ENCODE results near the gene FAM217A.

The FAM217A gene

DNA sequence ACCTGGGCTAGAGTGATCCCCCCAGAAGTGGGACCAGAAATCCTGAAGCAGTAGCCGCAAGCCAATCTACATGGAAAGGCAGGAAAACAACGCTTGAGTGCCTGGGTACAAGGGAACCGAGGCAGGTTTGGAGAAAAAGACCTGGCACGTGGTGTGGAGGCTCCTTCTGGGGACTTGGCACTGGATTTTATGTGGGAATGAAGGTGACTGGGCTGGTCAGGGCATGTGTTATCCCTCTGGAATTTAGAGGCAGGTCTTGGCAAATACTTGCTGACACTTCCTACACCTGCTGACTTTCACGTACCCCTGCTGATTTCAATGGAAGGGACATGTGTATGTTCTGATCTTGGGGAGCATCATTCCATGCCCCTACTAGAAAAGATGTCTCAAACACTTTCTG lies 25.0 kb upstream of the FAM217A start:
- TF ChIP-seq CTCF (IDR thresholded peaks at IDR 0.05; ENCODE audit: low read length), result no peak
- no peak for TF ChIP-seq EZH2 (IDR thresholded peaks at IDR 0.05; ENCODE audit: borderline replicate concordance, low read length)

DNA sequence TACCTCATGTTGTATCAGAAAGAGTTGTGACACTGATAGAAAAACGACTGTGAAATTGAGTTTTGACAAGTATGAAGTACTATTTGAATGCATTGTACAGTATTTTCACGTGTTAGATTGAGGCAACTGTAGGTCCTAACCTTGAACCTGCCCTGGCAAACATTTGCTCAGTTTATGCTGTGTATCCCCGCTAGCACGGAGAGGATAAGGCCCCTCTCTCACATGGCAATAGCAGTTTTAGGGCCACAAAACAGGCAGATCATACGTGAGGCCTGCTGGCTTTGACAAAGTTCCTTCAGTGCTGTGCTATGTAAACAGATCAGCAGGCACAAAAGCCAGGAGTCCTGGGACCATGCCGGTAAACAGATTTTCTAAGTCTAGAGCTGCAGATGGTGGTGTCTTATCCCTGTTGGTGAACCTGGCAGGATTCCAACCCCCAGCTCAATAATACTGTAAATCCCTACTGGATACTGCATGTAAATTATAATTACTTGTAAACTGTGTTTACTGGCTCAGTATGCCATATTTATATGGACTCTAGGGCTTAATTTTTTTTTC lies 23.8 kb upstream of the FAM217A start:
- H4K20me1 ChIP-seq (ENCODE audit: insufficient read depth, low read length), result no peaks in the 10 kb centered on the region
- H2AFZ ChIP-seq (ENCODE audit: low read length), result no peak overlapping the region
- H3K9ac ChIP-seq (ENCODE audit: low read length), result no peak overlapping the region
- no peaks in the 10 kb centered on the region for H3K27me3 ChIP-seq (ENCODE audit: insufficient read depth, low read length)
- no peaks in the 10 kb centered on the region for H3K9me3 ChIP-seq (ENCODE audit: low read length)
- no peaks in the 10 kb centered on the region for H3F3A ChIP-seq (ENCODE audit: insufficient read depth, low read length)
- no peaks in the 10 kb centered on the region for H3K79me2 ChIP-seq (ENCODE audit: insufficient read depth, low read length)
- no peaks in the 10 kb centered on the region for H3K4me1 ChIP-seq (ENCODE audit: insufficient read depth, low read length, severe bottlenecking)
- H3K4me2 ChIP-seq (ENCODE audit: low read length), result no peak overlapping the region
- H3K27ac ChIP-seq (ENCODE audit: low read depth, low read length, poor library complexity, severe bottlenecking), result no peak overlapping the region
- TF ChIP-seq EZH2 (IDR thresholded peaks at IDR 0.05; ENCODE audit: borderline replicate concordance, low read length) (no peak), CTCF (IDR thresholded peaks at IDR 0.05; ENCODE audit: low read length) (no peak)
- H3K4me3 ChIP-seq (ENCODE audit: low read depth, low read length, poor library complexity, severe bottlenecking), result no peak overlapping the region
- no peaks in the 10 kb centered on the region for H3K36me3 ChIP-seq (ENCODE audit: insufficient read depth, low read length)
- H3K9me2 ChIP-seq (ENCODE audit: low read depth, low read length), result no peaks in the 10 kb centered on the region

More for the DNA sequence above, 25.0 kb upstream of the FAM217A start:
- Histone ChIP-seq H3K9me2 (ENCODE audit: low read depth, low read length) (no peaks in the 10 kb centered on the region), H3K79me2 (ENCODE audit: insufficient read depth, low read length) (no peaks in the 10 kb centered on the region), H2AFZ (ENCODE audit: low read length) (no peak overlapping the region), H3F3A (ENCODE audit: insufficient read depth, low read length) (no peaks in the 10 kb centered on the region), H3K9me3 (ENCODE audit: low read length) (no peaks in the 10 kb centered on the region), H3K36me3 (ENCODE audit: insufficient read depth, low read length) (no peaks in the 10 kb centered on the region), H3K4me3 (ENCODE audit: low read depth, low read length, poor library complexity, severe bottlenecking) (no peak overlapping the region), H4K20me1 (ENCODE audit: insufficient read depth, low read length) (no peaks in the 10 kb centered on the region), H3K4me1 (ENCODE audit: insufficient read depth, low read length, severe bottlenecking) (no peaks in the 10 kb centered on the region), H3K27ac (ENCODE audit: low read depth, low read length, poor library complexity, severe bottlenecking) (no peak overlapping the region), H3K9ac (ENCODE audit: low read length) (no peak overlapping the region), H3K27me3 (ENCODE audit: insufficient read depth, low read length) (no peaks in the 10 kb centered on the region), H3K4me2 (ENCODE audit: low read length) (no peak overlapping the region)

- Histone ChIP-seq H3K4me3 (ENCODE audit: low read depth, low read length, poor library complexity, severe bottlenecking) (no peak overlapping the region), H4K20me1 (ENCODE audit: insufficient read depth, low read length) (no peaks in the 10 kb centered on the region), H3K27ac (ENCODE audit: low read depth, low read length, poor library complexity, severe bottlenecking) (no peak overlapping the region), H3K4me1 (ENCODE audit: insufficient read depth, low read length, severe bottlenecking) (no peaks in the 10 kb centered on the region), H3K79me2 (ENCODE audit: insufficient read depth, low read length) (no peaks in the 10 kb centered on the region), H3K27me3 (ENCODE audit: insufficient read depth, low read length) (no peaks in the 10 kb centered on the region), H3K9me2 (ENCODE audit: low read depth, low read length) (no peaks in the 10 kb centered on the region), H3K36me3 (ENCODE audit: insufficient read depth, low read length) (no peaks in the 10 kb centered on the region), H3K4me2 (ENCODE audit: low read length) (no peak overlapping the region), H2AFZ (ENCODE audit: low read length) (no peak overlapping the region), H3F3A (ENCODE audit: insufficient read depth, low read length) (no peaks in the 10 kb centered on the region), H3K9ac (ENCODE audit: low read length) (no peak overlapping the region), H3K9me3 (ENCODE audit: low read length) (no peaks in the 10 kb centered on the region)
- TF ChIP-seq EZH2 (IDR thresholded peaks at IDR 0.05; ENCODE audit: borderline replicate concordance, low read length) (no peak), CTCF (IDR thresholded peaks at IDR 0.05; ENCODE audit: low read length) (no peak)
Measured at GRCh38 chr6:4101298-4101697, 22.4 kb upstream of the FAM217A start.

Measured in OCI-LY1 (cell line).